H1 (cell line): Measurements from ENCODE around the gene TET2. TPM values are rescaled to one million over a fixed set of nuclear protein-coding genes. Genes with fewer than 3 reads are reported as not detected.

ENCODE experiments used
- CHD2 ChIP-seq: IDR thresholded peaks from 2 replicates; pipeline ENCODE4 v1.6.1; 2012; ENCODE audit warnings: low read length, improper control_type of control experiment
- EGR1 ChIP-seq: IDR thresholded peaks from 2 replicates; pipeline ENCODE4 v1.6.1; 2011; ENCODE audit warnings: low read depth, low read length, borderline replicate concordance
- EP300 ChIP-seq, 2 experiments: IDR thresholded peaks; 1 replicate in 1 of 2; 2 replicates in 1 of 2; pipeline ENCODE4 v1.6.1; 2011 to 2012; ENCODE audit warnings: low read depth in 2 of 2, low read length in 2 of 2, mild to moderate bottlenecking in 2 of 2, borderline replicate concordance in 1 of 2, inconsistent platforms in 1 of 2, moderate library complexity in 1 of 2
- FOSL1 ChIP-seq: IDR thresholded peaks from 2 replicates; pipeline ENCODE4 v1.6.1; 2011; ENCODE audit warnings: mild to moderate bottlenecking, low read depth, low read length, moderate library complexity; ENCODE audit not compliant: insufficient read depth
- HDAC2 ChIP-seq, 2 experiments: fragments of 300-600 bp in 1 of 2; sonication (generic) in 1 of 2; IDR thresholded peaks; 2 replicates each; pipeline ENCODE4 v1.6.1; 2011 to 2012; ENCODE audit warnings: low read depth in 2 of 2, low read length in 2 of 2, mild to moderate bottlenecking in 2 of 2, moderate library complexity in 2 of 2, borderline replicate concordance in 1 of 2, inconsistent platforms in 1 of 2
- polyA plus RNA-seq, 7 experiments: library from polyadenylated mRNA; depleted of rRNA in 3 of 7; stranded (reverse) in 5 of 7; unstranded in 2 of 7; fragments of >200 nt in 5 of 7; fragments of 200-250 nt in 2 of 7; gene quantifications; 1 replicate in 5 of 7; 2 replicates in 1 of 7; 4 replicates in 1 of 7; pipeline versions ENCODE4 v1.2.1 to v1.2.3, GENCODE V29; 2011 to 2013; ENCODE audit warnings: missing spikeins in 2 of 7, mixed read lengths in 2 of 7
- total RNA-seq: library from RNA; stranded (reverse); fragmentation: NEBNext Ultra II Directional; extraction: Animal tissue kit (Norgen Biotek cat#: 25700); gene quantifications from 2 replicates; pipeline ENCODE4 v1.2.1, GENCODE V29; 2021
- TF ChIP-seq, protein P1 (sequence below): fragments of 300-600 bp; sonication (generic); IDR thresholded peaks from 2 replicates; pipeline ENCODE4 v1.7.1; 2012; ENCODE audit warnings: low read length, moderate library complexity, mild to moderate bottlenecking, inconsistent platforms; ENCODE audit not compliant: insufficient replicate concordance

TET2 gene
- total and polyA plus RNA-seq, 2 of the 8 experiments (the other 6 are each of a cell fraction or from before 2014, with no cell fraction given) = 1.0 to 2.6 TPM

DNA sequence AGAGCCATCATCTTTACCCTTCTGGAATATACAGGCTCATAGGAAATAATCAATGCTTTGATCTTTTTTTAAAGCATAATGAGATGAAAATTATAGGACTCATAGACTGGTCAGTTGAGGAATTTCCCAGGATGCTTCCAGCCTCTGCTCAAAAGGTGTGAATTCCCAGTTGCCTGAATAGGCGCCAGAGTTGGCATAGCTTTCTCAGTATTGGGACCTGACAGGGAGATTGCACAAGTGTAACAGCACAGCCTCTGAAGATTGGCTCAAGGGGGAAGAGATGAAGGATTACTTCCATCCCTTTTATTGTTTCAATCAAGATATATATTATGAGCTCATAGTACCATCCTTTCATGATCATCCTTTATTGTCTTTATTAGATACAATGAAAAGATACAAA lies 17.9 kb downstream of the TET2 start (continued):
- TF ChIP-seq CHD2 (no peak), FOSL1 (no peak), EP300 (IDR thresholded peaks at IDR 0.05; ENCODE audit: borderline replicate concordance in 1 of 2, low read depth in 2 of 2, low read length in 2 of 2) (no peak), HDAC2 (IDR thresholded peaks at IDR 0.05; ENCODE audit: borderline replicate concordance in 1 of 2, low read depth in 2 of 2, low read length in 2 of 2) (no peak), EGR1 (no peak)
- TF ChIP-seq, protein P1, sequence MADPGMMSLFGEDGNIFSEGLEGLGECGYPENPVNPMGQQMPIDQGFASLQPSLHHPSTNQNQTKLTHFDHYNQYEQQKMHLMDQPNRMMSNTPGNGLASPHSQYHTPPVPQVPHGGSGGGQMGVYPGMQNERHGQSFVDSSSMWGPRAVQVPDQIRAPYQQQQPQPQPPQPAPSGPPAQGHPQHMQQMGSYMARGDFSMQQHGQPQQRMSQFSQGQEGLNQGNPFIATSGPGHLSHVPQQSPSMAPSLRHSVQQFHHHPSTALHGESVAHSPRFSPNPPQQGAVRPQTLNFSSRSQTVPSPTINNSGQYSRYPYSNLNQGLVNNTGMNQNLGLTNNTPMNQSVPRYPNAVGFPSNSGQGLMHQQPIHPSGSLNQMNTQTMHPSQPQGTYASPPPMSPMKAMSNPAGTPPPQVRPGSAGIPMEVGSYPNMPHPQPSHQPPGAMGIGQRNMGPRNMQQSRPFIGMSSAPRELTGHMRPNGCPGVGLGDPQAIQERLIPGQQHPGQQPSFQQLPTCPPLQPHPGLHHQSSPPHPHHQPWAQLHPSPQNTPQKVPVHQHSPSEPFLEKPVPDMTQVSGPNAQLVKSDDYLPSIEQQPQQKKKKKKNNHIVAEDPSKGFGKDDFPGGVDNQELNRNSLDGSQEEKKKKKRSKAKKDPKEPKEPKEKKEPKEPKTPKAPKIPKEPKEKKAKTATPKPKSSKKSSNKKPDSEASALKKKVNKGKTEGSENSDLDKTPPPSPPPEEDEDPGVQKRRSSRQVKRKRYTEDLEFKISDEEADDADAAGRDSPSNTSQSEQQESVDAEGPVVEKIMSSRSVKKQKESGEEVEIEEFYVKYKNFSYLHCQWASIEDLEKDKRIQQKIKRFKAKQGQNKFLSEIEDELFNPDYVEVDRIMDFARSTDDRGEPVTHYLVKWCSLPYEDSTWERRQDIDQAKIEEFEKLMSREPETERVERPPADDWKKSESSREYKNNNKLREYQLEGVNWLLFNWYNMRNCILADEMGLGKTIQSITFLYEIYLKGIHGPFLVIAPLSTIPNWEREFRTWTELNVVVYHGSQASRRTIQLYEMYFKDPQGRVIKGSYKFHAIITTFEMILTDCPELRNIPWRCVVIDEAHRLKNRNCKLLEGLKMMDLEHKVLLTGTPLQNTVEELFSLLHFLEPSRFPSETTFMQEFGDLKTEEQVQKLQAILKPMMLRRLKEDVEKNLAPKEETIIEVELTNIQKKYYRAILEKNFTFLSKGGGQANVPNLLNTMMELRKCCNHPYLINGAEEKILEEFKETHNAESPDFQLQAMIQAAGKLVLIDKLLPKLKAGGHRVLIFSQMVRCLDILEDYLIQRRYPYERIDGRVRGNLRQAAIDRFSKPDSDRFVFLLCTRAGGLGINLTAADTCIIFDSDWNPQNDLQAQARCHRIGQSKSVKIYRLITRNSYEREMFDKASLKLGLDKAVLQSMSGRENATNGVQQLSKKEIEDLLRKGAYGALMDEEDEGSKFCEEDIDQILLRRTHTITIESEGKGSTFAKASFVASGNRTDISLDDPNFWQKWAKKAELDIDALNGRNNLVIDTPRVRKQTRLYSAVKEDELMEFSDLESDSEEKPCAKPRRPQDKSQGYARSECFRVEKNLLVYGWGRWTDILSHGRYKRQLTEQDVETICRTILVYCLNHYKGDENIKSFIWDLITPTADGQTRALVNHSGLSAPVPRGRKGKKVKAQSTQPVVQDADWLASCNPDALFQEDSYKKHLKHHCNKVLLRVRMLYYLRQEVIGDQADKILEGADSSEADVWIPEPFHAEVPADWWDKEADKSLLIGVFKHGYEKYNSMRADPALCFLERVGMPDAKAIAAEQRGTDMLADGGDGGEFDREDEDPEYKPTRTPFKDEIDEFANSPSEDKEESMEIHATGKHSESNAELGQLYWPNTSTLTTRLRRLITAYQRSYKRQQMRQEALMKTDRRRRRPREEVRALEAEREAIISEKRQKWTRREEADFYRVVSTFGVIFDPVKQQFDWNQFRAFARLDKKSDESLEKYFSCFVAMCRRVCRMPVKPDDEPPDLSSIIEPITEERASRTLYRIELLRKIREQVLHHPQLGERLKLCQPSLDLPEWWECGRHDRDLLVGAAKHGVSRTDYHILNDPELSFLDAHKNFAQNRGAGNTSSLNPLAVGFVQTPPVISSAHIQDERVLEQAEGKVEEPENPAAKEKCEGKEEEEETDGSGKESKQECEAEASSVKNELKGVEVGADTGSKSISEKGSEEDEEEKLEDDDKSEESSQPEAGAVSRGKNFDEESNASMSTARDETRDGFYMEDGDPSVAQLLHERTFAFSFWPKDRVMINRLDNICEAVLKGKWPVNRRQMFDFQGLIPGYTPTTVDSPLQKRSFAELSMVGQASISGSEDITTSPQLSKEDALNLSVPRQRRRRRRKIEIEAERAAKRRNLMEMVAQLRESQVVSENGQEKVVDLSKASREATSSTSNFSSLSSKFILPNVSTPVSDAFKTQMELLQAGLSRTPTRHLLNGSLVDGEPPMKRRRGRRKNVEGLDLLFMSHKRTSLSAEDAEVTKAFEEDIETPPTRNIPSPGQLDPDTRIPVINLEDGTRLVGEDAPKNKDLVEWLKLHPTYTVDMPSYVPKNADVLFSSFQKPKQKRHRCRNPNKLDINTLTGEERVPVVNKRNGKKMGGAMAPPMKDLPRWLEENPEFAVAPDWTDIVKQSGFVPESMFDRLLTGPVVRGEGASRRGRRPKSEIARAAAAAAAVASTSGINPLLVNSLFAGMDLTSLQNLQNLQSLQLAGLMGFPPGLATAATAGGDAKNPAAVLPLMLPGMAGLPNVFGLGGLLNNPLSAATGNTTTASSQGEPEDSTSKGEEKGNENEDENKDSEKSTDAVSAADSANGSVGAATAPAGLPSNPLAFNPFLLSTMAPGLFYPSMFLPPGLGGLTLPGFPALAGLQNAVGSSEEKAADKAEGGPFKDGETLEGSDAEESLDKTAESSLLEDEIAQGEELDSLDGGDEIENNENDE = no peak
